ENCODE data around the gene LAMB1.
"Not testable (repeated sequence)": the region's sequence is repeated elsewhere in the genome, so short reads cannot be mapped to it uniquely, and the experiment has no call there.

Gene LAMB1

GRCh38 chr7:107917763-107918651, 85.0 kb downstream of the LAMB1 start:
- DNase-seq (ENCODE audit: low spot score), result peak; percentile 27

DNA sequence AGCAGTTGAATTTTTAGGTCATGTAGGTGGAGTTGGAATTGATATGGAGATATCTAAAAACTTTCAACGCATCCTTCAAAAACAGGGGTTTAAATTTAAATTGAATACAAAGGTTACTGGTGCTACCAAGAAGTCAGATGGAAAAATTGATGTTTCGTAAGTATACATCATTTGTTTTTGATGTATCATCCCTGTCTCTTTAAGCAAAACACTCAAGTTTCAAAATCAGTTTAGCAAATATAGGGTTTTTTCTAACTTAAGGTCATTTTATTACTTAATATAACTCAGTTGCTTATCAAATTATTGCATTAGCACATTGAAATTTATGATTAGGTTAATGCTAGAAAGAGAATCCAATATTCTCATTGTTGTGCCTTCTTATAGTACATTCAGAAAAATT, 87.4 kb downstream of the LAMB1 start:
- no peak for DNase-seq (ENCODE audit: low spot score)

DNA sequence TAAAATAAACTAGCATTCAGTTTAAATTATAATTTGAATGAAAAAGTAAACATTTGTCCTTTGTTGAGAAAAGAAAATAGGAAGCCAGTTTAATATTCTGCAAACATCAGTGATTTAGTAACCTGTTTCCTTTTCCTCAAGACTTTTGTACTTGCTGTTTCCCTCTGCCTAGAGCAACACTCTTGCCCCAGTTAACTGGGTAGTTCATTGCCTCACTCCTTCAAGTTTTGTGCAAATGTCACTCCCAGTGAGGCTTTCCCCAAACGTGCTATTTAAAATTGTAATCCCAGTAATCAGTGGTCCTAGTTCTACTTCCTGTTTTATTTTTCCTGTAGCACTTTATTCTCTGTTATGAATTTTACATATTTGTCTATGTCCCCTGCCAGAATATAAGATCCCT, 88.1 kb downstream of the LAMB1 start:
- DNase-seq (ENCODE audit: low spot score), result no peak

DNA sequence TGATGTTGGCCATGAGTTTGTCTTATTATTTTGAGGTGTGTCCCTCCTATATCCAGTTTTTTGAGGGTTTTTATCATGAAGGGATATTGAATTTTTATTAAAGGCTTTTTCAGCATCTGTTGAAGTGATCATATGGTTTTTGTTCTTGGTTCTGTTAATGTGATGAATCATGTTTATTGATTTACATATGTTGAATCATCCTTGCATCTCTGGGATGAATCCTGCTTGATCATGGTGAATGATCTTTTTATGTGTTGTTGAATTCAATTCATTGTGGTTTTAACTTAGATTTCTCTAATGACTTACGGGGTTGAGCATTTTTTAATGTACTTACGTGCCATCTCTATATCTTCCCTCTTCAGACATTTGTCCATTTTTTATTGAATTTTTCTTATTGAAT, 89.1 kb downstream of the LAMB1 start:
- DNase-seq (ENCODE audit: low spot score), result no peak

GRCh38 chr7:107911981-107912380, 91.0 kb downstream of the LAMB1 start:
- DNase-seq (ENCODE audit: low spot score), result no peak

DNA sequence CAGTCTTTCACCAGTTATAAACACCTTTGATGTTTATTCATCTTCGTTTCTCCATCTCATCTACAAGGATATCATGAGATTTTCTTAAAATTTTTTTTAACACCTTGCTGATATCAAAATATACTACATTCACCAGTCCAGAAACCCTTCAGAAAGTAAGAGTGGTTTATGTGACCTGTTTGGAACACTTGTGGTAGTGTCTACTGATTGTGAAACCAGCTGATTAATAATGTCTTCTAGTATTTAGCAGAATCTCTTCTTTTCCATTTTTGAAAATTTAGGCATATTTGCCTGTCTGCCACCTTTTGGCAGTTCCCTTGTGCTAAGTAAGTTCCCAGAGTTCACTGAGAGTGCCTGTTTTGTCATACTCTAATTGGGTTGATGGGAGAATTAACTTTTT, 93.5 kb downstream of the LAMB1 start:
- DNase-seq (ENCODE audit: low spot score), result no peak

DNA sequence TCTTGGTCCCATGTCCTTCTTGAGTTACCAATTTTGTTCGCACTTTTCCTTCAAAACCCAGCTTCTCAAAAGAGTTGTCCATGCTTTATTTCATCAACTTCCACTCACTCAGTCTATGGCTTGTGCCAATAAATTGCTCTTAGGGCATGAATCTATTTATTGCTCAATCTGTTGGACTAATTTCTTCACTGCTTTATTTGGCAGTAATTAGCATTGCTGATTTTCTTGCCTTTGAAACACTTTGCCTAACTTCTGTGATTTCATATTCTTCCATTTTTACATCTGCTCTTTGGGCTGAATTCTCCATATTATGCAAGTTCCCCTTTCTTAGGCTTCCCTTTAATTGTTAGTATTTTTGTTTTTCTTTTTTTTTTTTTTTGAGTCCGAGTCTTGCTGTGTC, 95.2 kb downstream of the LAMB1 start:
- DNase-seq (ENCODE audit: low spot score), result no peak

GRCh38 chr7:107902381-107902780, 100.6 kb downstream of the LAMB1 start:
- no peak for DNase-seq (ENCODE audit: low spot score)

DNA sequence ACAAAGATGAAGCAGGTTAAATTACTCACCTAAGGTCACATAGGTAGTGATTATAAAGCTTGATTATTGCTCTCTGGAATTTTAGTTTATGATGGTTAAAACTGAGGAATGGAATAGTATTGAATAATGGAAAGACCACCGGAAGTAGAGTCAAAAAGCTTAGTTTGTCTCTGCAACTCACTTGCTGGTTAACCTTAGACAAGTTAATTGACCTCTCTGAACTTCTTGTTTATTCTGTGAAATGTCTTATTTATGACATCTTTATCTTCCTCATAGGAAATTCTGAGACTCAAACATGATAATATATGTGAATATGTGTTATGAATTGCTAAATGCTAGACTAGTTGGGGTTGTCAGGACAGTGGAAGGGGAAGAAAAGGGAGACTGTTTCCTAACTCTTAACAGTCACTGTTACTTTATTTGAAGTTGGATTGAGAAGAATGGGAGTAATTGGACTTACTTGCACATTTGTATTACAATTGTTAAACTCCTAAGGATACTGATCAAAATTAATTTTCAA, 102.4 kb downstream of the LAMB1 start:
- no peak for DNase-seq (ENCODE audit: low spot score)

DNA sequence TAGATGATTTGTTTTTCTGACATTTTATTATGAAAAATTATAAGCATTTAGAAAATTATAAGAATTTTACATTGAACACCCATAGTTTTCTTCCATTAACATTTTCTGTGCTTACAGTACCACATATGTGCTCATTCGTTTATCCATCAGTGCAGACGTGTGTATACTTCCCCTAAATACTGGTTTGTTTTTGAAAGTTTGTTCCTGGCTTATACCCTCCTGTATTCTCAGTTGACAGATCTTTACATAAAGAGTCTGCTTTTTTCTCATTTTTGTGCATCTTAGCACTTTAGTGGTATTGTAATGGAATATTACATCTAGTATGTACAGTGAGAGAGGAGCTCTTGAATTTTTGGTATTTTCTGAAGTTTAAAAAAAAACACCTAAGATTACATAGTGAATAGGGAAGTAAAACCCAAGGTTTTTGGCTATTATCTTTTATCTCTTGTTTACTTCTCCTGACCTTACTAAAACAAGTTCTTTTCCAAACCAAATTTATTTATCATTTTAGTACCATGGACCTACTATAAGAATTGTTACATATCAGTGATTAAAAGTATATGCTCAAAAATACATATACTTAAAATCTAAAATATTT, 103.9 kb downstream of the LAMB1 start:
- DNase-seq (ENCODE audit: low spot score), result no peak

- DNase-seq (ENCODE audit: low spot score), result not testable (repeated sequence)
Measured at GRCh38 chr7:107892367-107892741, 110.6 kb downstream of the LAMB1 start.

DNA sequence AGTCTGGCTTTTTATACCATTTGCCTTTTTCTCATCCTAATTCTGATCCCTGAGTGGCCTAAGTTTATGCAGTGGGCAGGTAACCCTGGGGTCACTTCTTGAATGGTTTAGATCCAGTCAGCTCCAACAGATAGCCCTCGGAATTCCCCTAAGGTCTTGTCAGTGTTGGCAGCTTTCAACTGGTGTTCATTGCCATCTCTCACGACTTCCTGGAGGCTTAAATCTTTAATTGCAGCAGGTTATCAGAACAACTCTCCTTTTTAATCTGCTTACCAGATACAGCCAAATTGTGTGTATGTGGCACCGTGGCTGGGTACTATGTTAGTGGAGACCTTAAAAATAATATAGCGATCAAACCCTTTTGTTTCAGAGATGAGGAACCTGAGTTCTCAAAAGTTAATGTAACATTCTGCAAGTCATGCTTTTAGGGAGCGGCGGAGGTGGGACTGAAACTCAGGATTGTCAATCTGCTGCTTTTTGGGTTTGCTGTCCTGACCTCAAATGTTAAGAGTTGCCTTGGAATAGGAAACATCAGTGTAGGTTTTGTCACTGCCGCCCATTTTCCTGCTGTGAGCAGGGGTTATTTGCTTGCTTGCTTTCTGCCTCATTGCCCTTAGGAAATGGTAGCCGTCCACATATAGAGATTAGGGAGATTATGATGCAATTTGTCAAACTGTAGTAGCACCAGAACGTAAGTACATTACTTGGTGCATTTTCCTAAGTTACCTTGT, 111.2 kb downstream of the LAMB1 start:
- DNase-seq (ENCODE audit: low spot score), result no peak

DNA sequence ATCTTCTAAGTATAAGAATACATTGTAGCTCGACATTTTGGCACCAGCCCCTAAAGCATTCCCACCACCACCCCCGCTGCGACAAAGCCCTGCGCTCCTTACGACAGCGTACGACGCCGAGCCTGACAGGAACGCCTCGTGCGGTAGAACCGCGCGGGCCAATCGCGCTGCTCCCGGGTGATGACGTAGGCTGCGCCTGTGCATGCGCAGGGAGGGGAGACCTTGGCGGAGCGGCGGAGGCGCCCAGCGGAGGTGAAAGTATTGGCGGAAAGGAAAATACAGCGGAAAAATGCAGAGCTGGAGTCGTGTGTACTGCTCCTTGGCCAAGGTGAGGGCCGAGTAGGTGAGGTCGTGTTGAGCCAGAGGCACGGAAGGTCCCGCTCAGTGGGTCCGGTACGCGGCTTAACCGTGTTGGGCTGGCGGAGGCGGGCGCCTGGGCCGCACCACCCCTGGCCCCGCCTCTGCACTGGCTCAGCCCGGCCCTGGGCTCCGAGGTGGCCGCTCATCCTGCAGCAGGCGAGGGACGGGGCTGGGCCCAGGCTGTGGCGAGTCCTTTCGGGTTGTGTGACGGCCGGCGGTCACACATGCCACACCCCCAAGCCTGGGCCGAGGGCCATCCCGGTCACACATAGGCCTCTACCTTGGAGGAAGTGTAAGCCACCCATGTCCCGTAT, 111.9 kb downstream of the LAMB1 start, which contains the start of gene DLD:
Gene DLD, plus strand, starts transcription at position 222 of the 674 bp plus-strand sequence. Its CDS starts 68 bp downstream, at position 290.
- peak; percentile 97 for DNase-seq (ENCODE audit: low spot score)

- DNase-seq (ENCODE audit: low spot score), result no peak
Measured at GRCh38 chr7:107890493-107890961, 112.4 kb downstream of the LAMB1 start.

- DNase-seq (ENCODE audit: low spot score), result no peak
Measured at GRCh38 chr7:107889992-107890391, 113.0 kb downstream of the LAMB1 start.

DNA sequence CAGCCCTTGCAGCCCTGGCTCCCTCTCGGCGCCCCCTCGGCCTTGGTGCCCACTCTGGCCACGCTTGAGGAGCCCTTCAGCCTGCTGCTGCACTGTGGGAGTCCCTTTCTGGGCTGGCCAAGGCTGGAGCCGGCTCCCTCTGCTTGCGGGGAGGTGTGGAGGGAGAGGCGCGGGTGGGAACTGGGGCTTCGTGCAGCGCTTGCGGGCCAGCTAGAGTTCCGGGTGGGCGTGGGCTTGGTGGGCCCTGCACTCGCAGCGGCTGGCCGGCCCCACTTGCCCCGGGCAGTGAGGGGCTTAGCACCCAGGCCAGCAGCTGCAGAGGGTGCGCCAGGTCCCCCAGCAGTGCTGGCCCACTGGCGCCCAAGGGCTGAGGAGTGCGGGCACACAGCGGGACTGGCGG, 115.1 kb downstream of the LAMB1 start:
- DNase-seq (ENCODE audit: low spot score), result not testable (repeated sequence)

GRCh38 chr7:107884066-107884818, 118.7 kb downstream of the LAMB1 start:
- DNase-seq (ENCODE audit: low spot score), result no peak

DNA sequence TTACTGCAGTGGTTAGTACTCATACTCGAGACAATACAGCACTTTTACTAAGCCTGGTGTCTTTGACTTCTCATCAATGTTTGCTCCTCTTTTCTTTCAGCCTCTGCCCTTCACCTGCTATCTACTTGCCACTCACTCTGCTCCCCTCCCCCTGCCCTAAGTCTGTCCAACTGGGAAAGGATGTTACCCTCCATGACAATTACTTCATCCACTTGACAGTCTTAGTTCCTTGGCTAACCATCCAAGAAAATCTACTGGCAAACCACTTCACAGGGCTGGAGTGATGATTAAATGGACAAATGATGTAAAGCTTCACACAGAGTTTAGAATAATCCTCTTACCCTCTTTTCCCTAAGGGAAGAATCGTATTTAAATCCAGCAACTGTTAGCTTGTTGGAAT, 120.2 kb downstream of the LAMB1 start:
- DNase-seq (ENCODE audit: low spot score), result no peak

DNA sequence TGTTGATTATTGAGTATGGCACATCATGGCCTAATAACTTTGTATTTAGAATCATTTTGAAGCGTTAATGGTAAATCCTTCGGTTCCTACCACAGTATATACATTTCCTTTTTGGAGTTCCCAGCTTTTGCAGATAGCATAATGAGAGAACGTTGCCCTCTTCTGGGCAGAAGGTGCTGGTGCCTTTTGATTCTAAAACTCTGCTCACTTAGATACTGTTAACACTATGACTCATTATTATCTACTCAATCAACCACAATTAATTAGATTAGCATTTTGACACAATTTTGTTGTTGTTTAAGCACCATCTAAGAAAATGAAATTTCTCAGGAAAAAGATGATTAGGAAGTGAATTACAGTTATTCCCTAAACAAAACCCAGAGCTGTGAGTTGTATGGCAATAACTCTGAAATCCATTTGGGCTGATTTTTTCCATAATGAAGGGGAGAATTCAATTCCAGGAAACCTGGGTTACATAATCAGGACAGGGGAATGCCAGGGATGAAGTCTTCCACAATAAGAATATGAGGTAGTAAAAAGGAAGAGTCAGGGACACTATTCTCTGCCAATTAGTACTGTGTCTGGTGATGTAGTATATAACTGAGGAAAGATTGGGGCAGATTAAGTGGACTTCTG, 123.4 kb downstream of the LAMB1 start:
- DNase-seq (ENCODE audit: low spot score), result peak; percentile 70

- no peak for DNase-seq (ENCODE audit: low spot score)
Measured at GRCh38 chr7:107878636-107879035, 124.3 kb downstream of the LAMB1 start.

All from Ammon's horn (tissue), 1 donor.